Smooth muscle cell (in vitro differentiated cells): ENCODE results near the gene MLLT10. TPM values are rescaled to one million over a fixed set of nuclear protein-coding genes. Genes with fewer than 3 reads are reported as not detected.

ENCODE experiments used
- DNase-seq: peaks from one replicate; lab custom pipeline; 2025; ENCODE audit not compliant: unreplicated experiment; lab: John Stamatoyannopoulos, UW
- H2AFZ ChIP-seq: fragments of 200-600 bp; sonication (generic); 2 replicates; pipeline ENCODE4 v1.6.0; 2016; ENCODE audit warnings: antibody characterized with exemption, low read depth, mild to moderate bottlenecking
- H3F3A ChIP-seq: fragments of 200-600 bp; sonication (generic); 2 replicates; pipeline ENCODE4 v1.6.0; 2017; ENCODE audit warnings: antibody characterized with exemption, low read depth
- H3K27ac ChIP-seq: fragments of 200-600 bp; sonication (generic); 2 replicates; pipeline ENCODE4 v1.5.1; 2016; ENCODE audit warnings: low read depth, mild to moderate bottlenecking
- H3K27me3 ChIP-seq: fragments of 200-600 bp; sonication (generic); 2 replicates; pipeline ENCODE4 v1.6.1; 2016; ENCODE audit warnings: low read depth, mild to moderate bottlenecking
- H3K36me3 ChIP-seq: fragments of 200-600 bp; sonication (generic); 2 replicates; pipeline ENCODE4 v1.5.1; 2016; ENCODE audit warnings: low read depth
- H3K4me1 ChIP-seq: fragments of 200-600 bp; sonication (generic); 2 replicates; pipeline ENCODE4 v1.5.1; 2016; ENCODE audit warnings: low read depth
- H3K4me2 ChIP-seq: fragments of 200-600 bp; sonication (generic); 2 replicates; pipeline ENCODE4 v1.6.0; 2016; ENCODE audit warnings: mild to moderate bottlenecking
- H3K4me3 ChIP-seq: fragments of 200-600 bp; sonication (generic); 2 replicates; pipeline ENCODE4 v1.5.1; 2016; ENCODE audit warnings: mild to moderate bottlenecking
- H3K79me2 ChIP-seq: fragments of 200-600 bp; sonication (generic); 2 replicates; pipeline ENCODE4 v1.6.0; 2016; ENCODE audit warnings: low read depth, mild to moderate bottlenecking
- H3K9ac ChIP-seq: fragments of 200-600 bp; sonication (generic); 2 replicates; pipeline ENCODE4 v1.6.0; 2016; ENCODE audit warnings: low read depth
- H3K9me3 ChIP-seq: fragments of 200-600 bp; sonication (generic); replicated peaks from 2 replicates; pipeline ENCODE4 v1.5.1; 2016; ENCODE audit warnings: low read depth
- H4K20me1 ChIP-seq: fragments of 200-600 bp; sonication (generic); 2 replicates; pipeline ENCODE4 v1.6.0; 2016; ENCODE audit warnings: low read depth
- WGBS: methylation state at CpG from one replicate; pipeline ENCODE4 v1.1.7; 2016; ENCODE audit warnings: low lambda C conversion rate; 5-methylcytosine and 5-hydroxymethylcytosine counted together
- microRNA counts: library from miRNA; unstranded; fragments of <30 nt; microRNA quantifications from one replicate; lab custom pipeline; 2016
- microRNA-seq: library from miRNA; unstranded; fragments of <30 nt; microRNA quantifications from one replicate; pipeline ENCODE4, GENCODE V29; 2016; ENCODE audit warnings: borderline number of aligned reads
- polyA plus RNA-seq: library from polyadenylated mRNA; unstranded; fragments of >200 nt; fragmentation: Nextera tagmentation; extraction: Ambion mirVana; gene quantifications from 2 replicates; pipeline ENCODE4 v1.2.1, GENCODE V29; 2016
- small RNA-seq: library from RNA; depleted of rRNA; stranded (forward); fragments of <200 nt; gene quantifications from one replicate; pipeline ENCODE3, GENCODE V24; 2014
- total RNA-seq: library from RNA; depleted of rRNA; stranded (reverse); fragments of >200 nt; gene quantifications from 2 replicates; pipeline ENCODE4 v1.2.3, GENCODE V29; 2014
- TF ChIP-seq, protein P1 (sequence below): fragments of 200-600 bp; sonication (generic); IDR thresholded peaks from 2 replicates; pipeline ENCODE4 v1.5.1; 2017; ENCODE audit warnings: borderline replicate concordance, mild to moderate bottlenecking, antibody characterized with exemption; ENCODE audit not compliant: insufficient read depth, poor library complexity, severe bottlenecking

The MLLT10 gene
- total and polyA plus RNA-seq, 2 experiments from 2014 or later, result 6.8 to 43.6 TPM

DNA sequence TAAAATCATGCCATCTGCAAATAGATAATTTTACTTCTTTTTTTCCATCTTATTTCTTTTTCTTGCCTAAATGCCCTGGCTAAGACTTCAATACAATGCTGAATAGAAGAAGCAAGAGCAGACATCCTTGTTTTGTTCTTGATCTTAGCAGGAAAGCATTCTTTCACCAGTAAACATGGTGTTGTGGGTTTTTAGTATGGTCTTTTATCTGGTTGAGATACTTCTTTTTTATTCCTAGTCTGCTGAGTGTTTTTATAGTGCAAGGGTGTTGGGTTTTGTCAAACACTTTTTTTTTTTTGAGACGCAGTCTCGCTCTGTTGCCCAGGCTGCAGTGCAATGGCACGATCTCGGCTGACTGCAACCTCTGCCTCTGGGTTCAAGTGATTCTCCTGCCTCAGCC, 237.2 kb downstream of the MLLT10 start:
- DNase-seq, result no peak
- Histone ChIP-seq H3K4me3 (no peak overlapping the region), H3F3A (no peaks in the 10 kb centered on the region), H3K79me2 (no peaks in the 10 kb centered on the region), H3K27ac (no peak overlapping the region), H3K27me3 (no peaks in the 10 kb centered on the region), H2AFZ (no peak overlapping the region), H4K20me1 (no peaks in the 10 kb centered on the region), H3K4me2 (no peak overlapping the region), H3K9me3 (no peaks in the 10 kb centered on the region), H3K4me1 (no peaks in the 10 kb centered on the region), H3K36me3 (no peaks in the 10 kb centered on the region), H3K9ac (no peak overlapping the region)
- 100% methylated on average over 4 of the region's 4 CpGs for WGBS
- TF ChIP-seq, protein P1, sequence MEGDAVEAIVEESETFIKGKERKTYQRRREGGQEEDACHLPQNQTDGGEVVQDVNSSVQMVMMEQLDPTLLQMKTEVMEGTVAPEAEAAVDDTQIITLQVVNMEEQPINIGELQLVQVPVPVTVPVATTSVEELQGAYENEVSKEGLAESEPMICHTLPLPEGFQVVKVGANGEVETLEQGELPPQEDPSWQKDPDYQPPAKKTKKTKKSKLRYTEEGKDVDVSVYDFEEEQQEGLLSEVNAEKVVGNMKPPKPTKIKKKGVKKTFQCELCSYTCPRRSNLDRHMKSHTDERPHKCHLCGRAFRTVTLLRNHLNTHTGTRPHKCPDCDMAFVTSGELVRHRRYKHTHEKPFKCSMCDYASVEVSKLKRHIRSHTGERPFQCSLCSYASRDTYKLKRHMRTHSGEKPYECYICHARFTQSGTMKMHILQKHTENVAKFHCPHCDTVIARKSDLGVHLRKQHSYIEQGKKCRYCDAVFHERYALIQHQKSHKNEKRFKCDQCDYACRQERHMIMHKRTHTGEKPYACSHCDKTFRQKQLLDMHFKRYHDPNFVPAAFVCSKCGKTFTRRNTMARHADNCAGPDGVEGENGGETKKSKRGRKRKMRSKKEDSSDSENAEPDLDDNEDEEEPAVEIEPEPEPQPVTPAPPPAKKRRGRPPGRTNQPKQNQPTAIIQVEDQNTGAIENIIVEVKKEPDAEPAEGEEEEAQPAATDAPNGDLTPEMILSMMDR, result no peak

DNA sequence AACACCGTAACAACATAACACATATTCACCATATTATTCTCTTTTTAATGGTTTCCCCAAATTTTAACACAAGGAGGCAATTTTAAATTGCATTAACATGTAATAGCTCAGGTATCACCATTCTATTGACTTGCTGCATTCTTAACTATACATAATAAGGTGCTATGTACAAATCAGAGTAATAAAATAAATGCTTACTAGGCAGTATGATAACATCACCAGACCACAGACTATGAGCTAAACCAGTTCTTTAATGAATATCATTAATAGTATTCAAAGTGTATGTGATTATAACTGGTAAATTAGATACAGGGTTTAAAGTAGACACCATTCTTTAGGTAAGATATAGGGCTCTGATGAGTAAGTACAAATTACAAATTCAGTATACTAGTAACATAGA, 242.9 kb downstream of the MLLT10 start:
- TF ChIP-seq, protein P1, result no peak
- no peak overlapping the region for H3K27ac ChIP-seq
- WGBS, result 100% methylated on average over 1 of the region's 1 CpG
- no peak overlapping the region for H3K9ac ChIP-seq
- H3K4me3 ChIP-seq, result no peak overlapping the region
- H3K36me3 ChIP-seq, result no peaks in the 10 kb centered on the region
- DNase-seq, result no peak
- no peaks in the 10 kb centered on the region for H3K4me1 ChIP-seq
- H3K27me3 ChIP-seq, result no peaks in the 10 kb centered on the region
- no peaks in the 10 kb centered on the region for H3K9me3 ChIP-seq
- no peak overlapping the region for H2AFZ ChIP-seq
- no peaks in the 10 kb centered on the region for H3F3A ChIP-seq
- H3K4me2 ChIP-seq, result no peak overlapping the region
- H3K79me2 ChIP-seq, result no peaks in the 10 kb centered on the region
- no peaks in the 10 kb centered on the region for H4K20me1 ChIP-seq

DNA sequence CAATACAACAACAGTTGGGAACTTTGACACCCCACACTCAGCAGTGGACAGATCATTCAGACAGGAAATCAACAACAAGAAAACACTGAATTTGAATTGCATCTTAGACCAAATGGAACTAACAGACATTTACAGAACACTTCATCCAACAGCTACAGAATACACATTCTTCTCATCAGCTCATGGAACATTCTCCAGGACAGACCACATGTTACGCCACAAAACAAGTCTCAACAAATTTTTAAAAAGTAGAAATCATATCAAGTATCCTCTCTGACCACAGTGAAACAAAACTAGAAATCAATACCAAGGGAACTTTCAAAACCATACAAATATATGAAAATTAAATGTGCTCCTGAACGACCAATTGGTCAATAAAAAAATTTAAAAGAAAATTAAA, 257.2 kb downstream of the MLLT10 start:
- no peaks in the 10 kb centered on the region for H4K20me1 ChIP-seq
- no peaks in the 10 kb centered on the region for H3K9me3 ChIP-seq
- H3K4me1 ChIP-seq, result no peaks in the 10 kb centered on the region
- no peaks in the 10 kb centered on the region for H3F3A ChIP-seq
- DNase-seq, result no peak
- TF ChIP-seq, protein P1, result no peak
- 95% methylated on average over 2 of the region's 2 CpGs for WGBS
- H3K4me2 ChIP-seq, result no peak overlapping the region
- no peaks in the 10 kb centered on the region for H3K27me3 ChIP-seq
- peaks cover 8% of the 10 kb centered on the region for H3K36me3 ChIP-seq
- H2AFZ ChIP-seq, result no peak overlapping the region
- peaks cover 5% of the 10 kb centered on the region for H3K79me2 ChIP-seq
- no peak overlapping the region for H3K4me3 ChIP-seq
- no peak overlapping the region for H3K9ac ChIP-seq
- no peak overlapping the region for H3K27ac ChIP-seq

MicroRNAs encoded within 50 kb of the gene (microRNA counts, 767-probe panel; counts per million panel counts)
- microRNA hsa-miR-1915-3p (lab: Ali Mortazavi, UCI), result 183 counts per million

Small RNAs within 50 kb of the gene (microRNA-seq; reads per million reads assigned to microRNA genes)
- gene MIR1915, result 7.0 reads per million, percentile 5 among the genes with 10 or more reads in this experiment

Small RNAs within 50 kb of the gene (small RNA-seq; reads per million reads assigned to genes)
- not detected for gene MIR1915
- gene RN7SKP219, result not detected
- not detected for gene RNU6-1141P
- gene RNU6-306P, result not detected

Other genes starting within 250 kb of the MLLT10 start
- 1.2 and 1.8 TPM in 2 replicates for gene SKIDA1, start 8.6 kb upstream of the MLLT10 start, total RNA-seq
- 0.50 and 0.53 TPM in 2 replicates for gene SKIDA1, start 8.6 kb upstream of the MLLT10 start, polyA plus RNA-seq